Measurements from ENCODE around the gene ACACB.

GRCh38 chr12:109223211-109223610 is 106.8 kb downstream of the ACACB start:
- TF ChIP-seq POLR2A (IDR thresholded peaks at IDR 0.05; ENCODE audit: low read depth, low read length): no peak
- no peak for TF ChIP-seq TAF1 (IDR thresholded peaks at IDR 0.05; ENCODE audit: low read depth, low read length)
- no peak for TF ChIP-seq POLR2AphosphoS5 (IDR thresholded peaks at IDR 0.05; ENCODE audit: low read depth, low read length)
- no peak for TF ChIP-seq POU2F2 (IDR thresholded peaks at IDR 0.05; ENCODE audit: low read depth, low read length)
- no peak for TF ChIP-seq SPI1 (IDR thresholded peaks at IDR 0.05; ENCODE audit: low read depth, low read length)
- no peak for TF ChIP-seq PAX5 (IDR thresholded peaks at IDR 0.05; ENCODE audit: insufficient read depth, low read length, severe bottlenecking)
